Measurements from ENCODE around the gene AGPS. TPM values are rescaled to one million over a fixed set of nuclear protein-coding genes. Genes with fewer than 3 reads are reported as not detected.

Gene AGPS
- total RNA-seq, 4 donors from 2014 or later, result 20.2 to 34.0 (median 25.5) TPM

GRCh38 chr2:177554365-177554764, 161.8 kb downstream of the AGPS start:
- TF ChIP-seq, protein P1, sequence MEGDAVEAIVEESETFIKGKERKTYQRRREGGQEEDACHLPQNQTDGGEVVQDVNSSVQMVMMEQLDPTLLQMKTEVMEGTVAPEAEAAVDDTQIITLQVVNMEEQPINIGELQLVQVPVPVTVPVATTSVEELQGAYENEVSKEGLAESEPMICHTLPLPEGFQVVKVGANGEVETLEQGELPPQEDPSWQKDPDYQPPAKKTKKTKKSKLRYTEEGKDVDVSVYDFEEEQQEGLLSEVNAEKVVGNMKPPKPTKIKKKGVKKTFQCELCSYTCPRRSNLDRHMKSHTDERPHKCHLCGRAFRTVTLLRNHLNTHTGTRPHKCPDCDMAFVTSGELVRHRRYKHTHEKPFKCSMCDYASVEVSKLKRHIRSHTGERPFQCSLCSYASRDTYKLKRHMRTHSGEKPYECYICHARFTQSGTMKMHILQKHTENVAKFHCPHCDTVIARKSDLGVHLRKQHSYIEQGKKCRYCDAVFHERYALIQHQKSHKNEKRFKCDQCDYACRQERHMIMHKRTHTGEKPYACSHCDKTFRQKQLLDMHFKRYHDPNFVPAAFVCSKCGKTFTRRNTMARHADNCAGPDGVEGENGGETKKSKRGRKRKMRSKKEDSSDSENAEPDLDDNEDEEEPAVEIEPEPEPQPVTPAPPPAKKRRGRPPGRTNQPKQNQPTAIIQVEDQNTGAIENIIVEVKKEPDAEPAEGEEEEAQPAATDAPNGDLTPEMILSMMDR (IDR thresholded peaks at IDR 0.05), result no peak
- TF ChIP-seq POLR2A (IDR thresholded peaks at IDR 0.05), result no peak
- no peaks in the 10 kb centered on the region for H3K36me3 ChIP-seq
- no peaks in the 10 kb centered on the region for H3K27me3 ChIP-seq
- intact Hi-C loops (cut with DNase I), result no loop called here
- no peak overlapping the region for H3K4me3 ChIP-seq
- H3K27ac ChIP-seq, result no peak overlapping the region
- H3K9me3 ChIP-seq, result no peaks in the 10 kb centered on the region
- no peak for DNase-seq
- H3K4me1 ChIP-seq, result peaks cover 0 to 7% (median 4%) of the 10 kb centered on the region in 3 donors

DNA sequence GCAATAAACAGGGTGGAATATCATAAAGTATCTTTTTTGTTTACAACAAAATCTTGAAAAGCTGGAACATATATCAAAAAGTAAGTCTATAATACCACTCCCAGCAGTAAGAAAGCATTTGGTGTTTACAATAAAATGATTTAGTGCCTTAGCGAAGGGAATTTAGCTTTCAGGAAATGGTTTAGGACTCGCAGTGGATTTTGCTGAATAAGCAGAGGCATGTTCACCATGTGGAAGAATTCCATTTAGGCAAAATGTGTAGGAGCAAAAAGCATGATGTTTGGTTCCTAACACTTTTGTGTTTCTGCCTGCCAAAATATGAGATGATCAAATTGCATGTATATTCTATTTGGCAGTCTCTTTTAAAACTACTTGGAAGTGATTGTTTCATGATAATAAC, 163.6 kb downstream of the AGPS start:
- Histone ChIP-seq H3K4me3 (no peak overlapping the region), H3K36me3 (no peaks in the 10 kb centered on the region), H3K9me3 (no peaks in the 10 kb centered on the region), H3K4me1 (peaks cover 0 to 7% (median 4%) of the 10 kb centered on the region in 3 donors), H3K27ac (no peak overlapping the region), H3K27me3 (no peaks in the 10 kb centered on the region)
- 46 to 73% methylated on average over 2 of the region's 2 CpGs for WGBS, 2 donors
- intact Hi-C loops (cut with DNase I), result no loop called here
- DNase-seq, result no peak
- TF ChIP-seq, protein P1 (IDR thresholded peaks at IDR 0.05), result no peak
- no peak for TF ChIP-seq POLR2A (IDR thresholded peaks at IDR 0.05)

GRCh38 chr2:177557794-177558193, 165.2 kb downstream of the AGPS start:
- no peaks in the 10 kb centered on the region for H3K36me3 ChIP-seq
- H3K9me3 ChIP-seq, result no peaks in the 10 kb centered on the region
- TF ChIP-seq POLR2A (IDR thresholded peaks at IDR 0.05), result no peak
- TF ChIP-seq, protein P1 (IDR thresholded peaks at IDR 0.05), result no peak
- intact Hi-C loops (cut with DNase I), result no loop called here
- H3K4me3 ChIP-seq, result no peak overlapping the region
- no peak overlapping the region for H3K27ac ChIP-seq
- WGBS, 2 donors, result 89 to 100% methylated on average over 1 of the region's 1 CpG
- no peak for DNase-seq
- no peaks in the 10 kb centered on the region for H3K27me3 ChIP-seq
- H3K4me1 ChIP-seq, result no peaks in the 10 kb centered on the region

- WGBS, 2 donors, result 90 to 97% methylated on average over 2 of the region's 2 CpGs
- intact Hi-C loops (cut with DNase I), result no loop called here
Measured at GRCh38 chr2:177559638-177560037, 167.1 kb downstream of the AGPS start.

GRCh38 chr2:177568390-177568789, 175.8 kb downstream of the AGPS start:
- H3K36me3 ChIP-seq, result no peaks in the 10 kb centered on the region
- H3K27ac ChIP-seq, result no peak overlapping the region
- 27 to 67% methylated on average over 1 of the region's 1 CpG for WGBS, 2 donors
- no peaks in the 10 kb centered on the region for H3K27me3 ChIP-seq
- TF ChIP-seq POLR2A (IDR thresholded peaks at IDR 0.05), result no peak
- intact Hi-C loops (cut with DNase I), result no loop called here
- H3K9me3 ChIP-seq, result no peaks in the 10 kb centered on the region
- no peak overlapping the region for H3K4me3 ChIP-seq
- no peak for DNase-seq
- no peaks in the 10 kb centered on the region for H3K4me1 ChIP-seq

More at GRCh38 chr2:177559638-177560037, 167.1 kb downstream of the AGPS start:
- no peak for TF ChIP-seq POLR2A (IDR thresholded peaks at IDR 0.05)
- TF ChIP-seq, protein P1 (IDR thresholded peaks at IDR 0.05), result no peak
- Histone ChIP-seq H3K27ac (no peak overlapping the region), H3K4me1 (no peaks in the 10 kb centered on the region), H3K4me3 (no peak overlapping the region), H3K9me3 (no peaks in the 10 kb centered on the region), H3K36me3 (no peaks in the 10 kb centered on the region), H3K27me3 (no peaks in the 10 kb centered on the region)
- no peak for DNase-seq

DNA sequence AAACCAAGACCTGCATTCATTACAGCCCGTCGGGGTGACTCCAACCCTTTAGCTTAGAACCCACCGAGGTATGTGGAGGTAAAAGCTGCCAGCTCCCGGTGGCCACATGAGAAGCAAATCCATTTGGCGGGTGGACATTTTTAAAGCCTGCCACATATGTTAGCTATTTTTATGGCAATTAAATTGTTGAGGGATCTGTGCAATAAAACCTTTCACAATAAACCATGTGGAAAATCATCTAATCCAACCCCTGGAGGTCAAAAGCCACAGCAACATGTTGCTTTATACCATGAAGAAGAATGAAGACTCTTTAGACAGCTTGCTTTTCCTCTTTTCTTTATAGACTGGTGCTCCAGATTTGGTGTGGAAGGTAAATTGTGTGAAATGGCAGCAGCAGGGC, 176.3 kb downstream of the AGPS start:
- TF ChIP-seq, protein P1 (IDR thresholded peaks at IDR 0.05), result no peak
- no peak for TF ChIP-seq POLR2A (IDR thresholded peaks at IDR 0.05)
- Histone ChIP-seq H3K4me1 (no peaks in the 10 kb centered on the region), H3K36me3 (no peaks in the 10 kb centered on the region), H3K4me3 (no peak overlapping the region), H3K27me3 (no peaks in the 10 kb centered on the region), H3K27ac (no peak overlapping the region), H3K9me3 (no peaks in the 10 kb centered on the region)
- DNase-seq, result no peak
- WGBS, 2 donors, result 84 to 90% methylated on average over 5 of the region's 5 CpGs
- intact Hi-C loops (cut with DNase I), result no loop called here
